MCF 10A (cell line): Measurements from ENCODE around the gene TOP2A. TPM values are rescaled to one million over a fixed set of nuclear protein-coding genes. Genes with fewer than 3 reads are reported as not detected.

ENCODE experiments used
- BruUV-seq: library from RNA; stranded (reverse); fragments of 400-500 nt; replicated peaks from 2 replicates; lab custom pipeline; 2021; lab: Mats Ljungman, UMichigan
- CTCF ChIA-PET: fragments of 300-600 bp; sonication (Branson Sonifier 250); formaldehyde crosslinking; extraction: SDS; loops from one replicate; lab custom pipeline; 2021; ENCODE audit warnings: antibody characterized with exemption, inconsistent platforms; lab: Yijun Ruan, JAX
- POLR2A ChIA-PET: fragments of 300-600, 350-650 bp; sonication (Branson Sonifier 250); formaldehyde crosslinking; extraction: SDS; loops from one replicate; lab custom pipeline; 2020; ENCODE audit warnings: antibody characterized with exemption, inconsistent platforms; lab: Yijun Ruan, JAX
- DNase-seq: peaks from one replicate; pipeline ENCODE4 v3.0.0-alpha.2; 2018; ENCODE audit not compliant: unreplicated experiment
- H3K27ac Mint-ChIP-seq: one replicate; pipeline ENCODE4 v1.8.0; 2022; ENCODE audit warnings: mild to moderate bottlenecking, low read depth, mixed read lengths; ENCODE audit not compliant: unreplicated experiment
- H3K27me3 Mint-ChIP-seq: one replicate; pipeline ENCODE4 v1.8.0; 2022; ENCODE audit warnings: mixed read lengths; ENCODE audit not compliant: insufficient read depth, unreplicated experiment
- H3K36me3 Mint-ChIP-seq: one replicate; pipeline ENCODE4 v1.8.0; 2022; ENCODE audit warnings: mild to moderate bottlenecking, moderate library complexity, mixed read lengths; ENCODE audit not compliant: insufficient read depth, unreplicated experiment
- H3K4me1 Mint-ChIP-seq: one replicate; pipeline ENCODE4 v1.8.0; 2022; ENCODE audit warnings: mixed read lengths; ENCODE audit not compliant: insufficient read depth, unreplicated experiment
- H3K4me3 Mint-ChIP-seq: one replicate; pipeline ENCODE4 v1.8.0; 2022; ENCODE audit warnings: mild to moderate bottlenecking, moderate library complexity, mixed read lengths; ENCODE audit not compliant: unreplicated experiment
- H3K9me3 Mint-ChIP-seq: one replicate; pipeline ENCODE4 v1.8.0; 2022; ENCODE audit warnings: mixed read lengths; ENCODE audit not compliant: unreplicated experiment
- intact Hi-C: fragments of 100-400 bp; cut with micrococcal nuclease; formaldehyde crosslinking; loops from 2 replicates; pipeline ENCODE4 v1.14.1; 2022
- total RNA-seq: library from RNA; stranded (reverse); gene quantifications from 2 replicates; pipeline ENCODE4 v1.2.3, GENCODE V29; 2022
- TF ChIP-seq, protein P1 (sequence below): fragments of 200-600 bp; IDR thresholded peaks from one replicate; pipeline ENCODE4 v1.8.0; 2022; ENCODE audit warnings: antibody characterized with exemption, mild to moderate bottlenecking; ENCODE audit not compliant: unreplicated experiment

Gene TOP2A
- total RNA-seq, 1 experiment from 2014 or later: 151 TPM

DNA sequence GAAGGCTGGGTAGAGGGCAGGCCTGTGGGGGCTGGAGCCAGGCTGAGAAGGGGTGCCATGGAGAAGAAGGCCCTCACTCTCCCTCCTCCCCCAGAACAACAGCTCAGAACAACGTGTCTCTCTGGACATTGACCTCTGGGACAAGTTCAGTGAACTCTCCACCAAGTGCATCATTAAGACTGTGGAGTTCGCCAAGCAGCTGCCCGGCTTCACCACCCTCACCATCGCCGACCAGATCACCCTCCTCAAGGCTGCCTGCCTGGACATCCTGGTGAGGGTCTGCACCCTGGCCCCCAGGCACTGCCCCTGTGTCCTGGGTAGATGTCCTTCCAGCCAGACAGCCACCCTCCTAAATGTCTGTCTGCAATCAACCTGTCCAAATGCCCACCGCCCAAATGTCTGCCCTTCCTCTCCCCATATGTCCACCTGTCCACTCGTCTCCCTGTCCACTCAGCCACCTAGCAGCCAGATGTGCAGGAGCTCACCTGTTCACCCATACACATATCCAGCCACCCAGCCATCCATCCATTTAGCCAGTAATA lies 65.4 kb downstream of the TOP2A start:
- POLR2A ChIA-PET: interaction anchor here (0.6 to 1.0 kb wide), 4 partner anchors 40 to 239 kb away, joined by 3 to 5 read pairs (median 3); no protein-coding TSS in a partner anchor
- BruUV-seq: no TSS peak
- Mint-ChIP-seq H3K9me3 (no peaks in the 10 kb centered on the region), H3K27me3 (no peaks in the 10 kb centered on the region), H3K27ac (no peak overlapping the region), H3K4me1 (peaks cover 25% of the 10 kb centered on the region), H3K36me3 (peaks cover 29% of the 10 kb centered on the region), H3K4me3 (no peak overlapping the region)
- CTCF ChIA-PET: interaction anchor here (0.6 to 15.7 kb wide), 7 partner anchors 8 to 208 kb away, joined by 3 to 396 read pairs (median 4); partner anchors contain the start of gene RARA
- DNase-seq: no peak
- intact Hi-C loops: no loop called here
- TF ChIP-seq, protein P1, sequence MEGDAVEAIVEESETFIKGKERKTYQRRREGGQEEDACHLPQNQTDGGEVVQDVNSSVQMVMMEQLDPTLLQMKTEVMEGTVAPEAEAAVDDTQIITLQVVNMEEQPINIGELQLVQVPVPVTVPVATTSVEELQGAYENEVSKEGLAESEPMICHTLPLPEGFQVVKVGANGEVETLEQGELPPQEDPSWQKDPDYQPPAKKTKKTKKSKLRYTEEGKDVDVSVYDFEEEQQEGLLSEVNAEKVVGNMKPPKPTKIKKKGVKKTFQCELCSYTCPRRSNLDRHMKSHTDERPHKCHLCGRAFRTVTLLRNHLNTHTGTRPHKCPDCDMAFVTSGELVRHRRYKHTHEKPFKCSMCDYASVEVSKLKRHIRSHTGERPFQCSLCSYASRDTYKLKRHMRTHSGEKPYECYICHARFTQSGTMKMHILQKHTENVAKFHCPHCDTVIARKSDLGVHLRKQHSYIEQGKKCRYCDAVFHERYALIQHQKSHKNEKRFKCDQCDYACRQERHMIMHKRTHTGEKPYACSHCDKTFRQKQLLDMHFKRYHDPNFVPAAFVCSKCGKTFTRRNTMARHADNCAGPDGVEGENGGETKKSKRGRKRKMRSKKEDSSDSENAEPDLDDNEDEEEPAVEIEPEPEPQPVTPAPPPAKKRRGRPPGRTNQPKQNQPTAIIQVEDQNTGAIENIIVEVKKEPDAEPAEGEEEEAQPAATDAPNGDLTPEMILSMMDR: no peak

DNA sequence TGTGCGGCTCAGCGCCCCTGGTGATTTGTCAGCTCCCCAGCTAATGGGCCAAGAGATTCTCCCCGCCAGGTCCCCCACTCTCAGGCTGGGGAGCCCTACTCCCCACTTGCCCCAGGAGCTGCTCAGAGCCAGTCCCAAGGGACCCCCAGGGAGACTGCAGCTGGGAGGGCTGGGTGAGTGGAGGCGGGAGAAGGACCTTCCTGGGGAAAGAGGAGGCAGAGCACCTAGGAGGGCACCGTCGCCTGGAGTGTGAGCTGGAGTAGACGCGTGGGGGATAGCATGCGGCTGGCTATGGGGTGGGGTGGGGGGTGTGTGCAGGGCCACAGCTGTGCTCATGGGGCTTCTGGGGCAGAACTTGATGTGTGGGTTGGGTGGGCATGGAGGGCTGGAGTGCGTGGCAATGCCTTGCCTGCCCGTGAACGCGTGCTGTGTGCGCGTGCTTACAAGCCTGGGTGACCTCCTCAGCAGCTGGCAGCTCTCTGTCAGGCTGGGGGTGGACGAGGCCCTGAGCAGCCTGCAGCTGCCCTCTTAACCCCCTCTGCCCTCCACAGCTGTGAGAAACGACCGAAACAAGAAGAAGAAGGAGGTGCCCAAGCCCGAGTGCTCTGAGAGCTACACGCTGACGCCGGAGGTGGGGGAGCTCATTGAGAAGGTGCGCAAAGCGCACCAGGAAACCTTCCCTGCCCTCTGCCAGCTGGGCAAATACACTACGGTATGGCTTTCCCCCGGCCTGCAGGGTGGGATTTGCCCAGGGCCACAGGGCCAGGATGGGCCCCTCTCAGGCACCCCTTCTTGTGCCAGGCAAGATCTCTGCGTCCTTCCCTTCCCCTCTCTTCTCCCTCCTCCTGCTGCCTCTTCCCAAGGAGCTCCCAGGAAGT lies 66.1 kb downstream of the TOP2A start:
- CTCF ChIA-PET: interaction anchor here (0.6 to 15.7 kb wide), 9 partner anchors 9 to 1298 kb away, joined by 3 to 396 read pairs (median 4); partner anchors contain the start of gene RARA
- TF ChIP-seq, protein P1: no peak
- H3K4me1 Mint-ChIP-seq: peaks cover 30% of the 10 kb centered on the region
- no peak overlapping the region for H3K4me3 Mint-ChIP-seq
- DNase-seq: no peak
- no peak overlapping the region for H3K27ac Mint-ChIP-seq
- no peaks in the 10 kb centered on the region for H3K27me3 Mint-ChIP-seq
- POLR2A ChIA-PET: interaction anchor here (0.6 to 4.7 kb wide), 5 partner anchors 36 to 238 kb away, joined by 3 to 24 read pairs (median 3); no protein-coding TSS in a partner anchor
- H3K9me3 Mint-ChIP-seq: no peaks in the 10 kb centered on the region
- intact Hi-C loops: no loop called here
- H3K36me3 Mint-ChIP-seq: peaks cover 27% of the 10 kb centered on the region
- no TSS peak for BruUV-seq

DNA sequence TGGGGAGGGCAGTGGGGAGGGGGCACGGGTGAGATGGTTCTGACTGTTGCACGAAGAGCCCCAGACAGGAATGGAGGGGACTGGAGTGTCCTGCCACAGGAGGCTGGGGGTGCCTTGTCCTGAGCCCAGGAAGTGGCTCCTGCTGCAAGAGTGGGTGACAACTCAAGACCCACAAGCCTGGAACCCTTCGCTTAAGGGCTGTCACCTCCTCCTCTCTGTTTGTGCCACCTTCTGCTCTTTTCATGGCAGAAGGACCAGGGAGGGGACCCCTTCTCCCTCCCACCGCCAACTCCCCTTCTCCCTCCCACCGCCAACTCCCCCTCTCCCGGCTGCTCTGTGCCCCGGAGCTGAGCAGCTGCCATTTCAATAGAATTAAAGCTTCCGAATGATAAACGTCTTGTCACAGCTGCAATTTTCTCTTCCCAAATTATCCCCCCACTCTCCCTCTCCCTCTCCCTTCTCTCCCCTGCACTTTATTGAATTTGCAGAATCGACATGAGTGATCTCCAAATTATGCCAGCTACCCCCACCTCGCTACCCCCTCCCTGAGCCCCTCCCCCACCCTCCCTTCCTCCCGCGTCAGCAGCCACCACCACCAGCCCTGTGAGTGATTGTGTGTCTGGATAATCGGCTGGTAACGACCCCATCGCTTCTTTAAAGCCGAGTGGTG lies 66.9 kb downstream of the TOP2A start:
- Mint-ChIP-seq H3K9me3 (no peaks in the 10 kb centered on the region), H3K27ac (no peak overlapping the region), H3K27me3 (no peaks in the 10 kb centered on the region), H3K36me3 (peaks cover 22% of the 10 kb centered on the region), H3K4me1 (peaks cover 37% of the 10 kb centered on the region), H3K4me3 (no peak overlapping the region)
- intact Hi-C loops: no loop called here
- CTCF ChIA-PET: interaction anchor here (0.6 to 15.7 kb wide), 4 partner anchors 10 to 1298 kb away, joined by 3 to 396 read pairs (median 4); partner anchors contain the start of gene RARA
- no peak for DNase-seq
- TF ChIP-seq, protein P1: no peak
- no TSS peak for BruUV-seq
- POLR2A ChIA-PET: interaction anchor here (1.1 to 4.7 kb wide), 2 partner anchors 35 to 41 kb away, joined by 5 to 24 read pairs; no protein-coding TSS in a partner anchor
